ENCODE measurements around the gene NDUFA7.

DNA sequence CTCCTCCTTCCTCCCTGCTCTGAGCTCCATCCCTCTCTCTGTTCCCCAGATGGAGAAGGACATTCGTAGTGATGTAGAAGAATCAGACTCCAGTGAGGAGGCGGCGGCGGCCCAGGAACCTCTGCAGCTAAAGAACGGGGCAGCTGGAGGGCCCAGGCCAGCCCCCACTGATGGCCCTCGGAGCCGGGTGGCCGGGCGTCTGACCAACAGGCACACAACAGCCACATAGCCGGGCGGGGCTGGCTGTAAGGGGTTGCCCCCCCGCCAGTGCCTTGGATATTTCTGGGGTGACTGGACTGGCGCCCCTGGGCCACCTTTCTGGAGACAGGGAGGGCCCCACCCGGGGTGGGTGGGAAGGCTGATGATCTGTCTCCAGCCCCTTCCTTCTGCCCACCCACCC is 59.3 kb downstream of the NDUFA7 start:
- TF ChIP-seq, protein P1, sequence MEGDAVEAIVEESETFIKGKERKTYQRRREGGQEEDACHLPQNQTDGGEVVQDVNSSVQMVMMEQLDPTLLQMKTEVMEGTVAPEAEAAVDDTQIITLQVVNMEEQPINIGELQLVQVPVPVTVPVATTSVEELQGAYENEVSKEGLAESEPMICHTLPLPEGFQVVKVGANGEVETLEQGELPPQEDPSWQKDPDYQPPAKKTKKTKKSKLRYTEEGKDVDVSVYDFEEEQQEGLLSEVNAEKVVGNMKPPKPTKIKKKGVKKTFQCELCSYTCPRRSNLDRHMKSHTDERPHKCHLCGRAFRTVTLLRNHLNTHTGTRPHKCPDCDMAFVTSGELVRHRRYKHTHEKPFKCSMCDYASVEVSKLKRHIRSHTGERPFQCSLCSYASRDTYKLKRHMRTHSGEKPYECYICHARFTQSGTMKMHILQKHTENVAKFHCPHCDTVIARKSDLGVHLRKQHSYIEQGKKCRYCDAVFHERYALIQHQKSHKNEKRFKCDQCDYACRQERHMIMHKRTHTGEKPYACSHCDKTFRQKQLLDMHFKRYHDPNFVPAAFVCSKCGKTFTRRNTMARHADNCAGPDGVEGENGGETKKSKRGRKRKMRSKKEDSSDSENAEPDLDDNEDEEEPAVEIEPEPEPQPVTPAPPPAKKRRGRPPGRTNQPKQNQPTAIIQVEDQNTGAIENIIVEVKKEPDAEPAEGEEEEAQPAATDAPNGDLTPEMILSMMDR (IDR thresholded peaks at IDR 0.05), result no peak
- no peak for TF ChIP-seq POLR2A (IDR thresholded peaks at IDR 0.05)

All from adrenal gland (tissue), 5 donors.